Measurements from ENCODE around the gene ZNF638.

ZNF638 gene, protein sequence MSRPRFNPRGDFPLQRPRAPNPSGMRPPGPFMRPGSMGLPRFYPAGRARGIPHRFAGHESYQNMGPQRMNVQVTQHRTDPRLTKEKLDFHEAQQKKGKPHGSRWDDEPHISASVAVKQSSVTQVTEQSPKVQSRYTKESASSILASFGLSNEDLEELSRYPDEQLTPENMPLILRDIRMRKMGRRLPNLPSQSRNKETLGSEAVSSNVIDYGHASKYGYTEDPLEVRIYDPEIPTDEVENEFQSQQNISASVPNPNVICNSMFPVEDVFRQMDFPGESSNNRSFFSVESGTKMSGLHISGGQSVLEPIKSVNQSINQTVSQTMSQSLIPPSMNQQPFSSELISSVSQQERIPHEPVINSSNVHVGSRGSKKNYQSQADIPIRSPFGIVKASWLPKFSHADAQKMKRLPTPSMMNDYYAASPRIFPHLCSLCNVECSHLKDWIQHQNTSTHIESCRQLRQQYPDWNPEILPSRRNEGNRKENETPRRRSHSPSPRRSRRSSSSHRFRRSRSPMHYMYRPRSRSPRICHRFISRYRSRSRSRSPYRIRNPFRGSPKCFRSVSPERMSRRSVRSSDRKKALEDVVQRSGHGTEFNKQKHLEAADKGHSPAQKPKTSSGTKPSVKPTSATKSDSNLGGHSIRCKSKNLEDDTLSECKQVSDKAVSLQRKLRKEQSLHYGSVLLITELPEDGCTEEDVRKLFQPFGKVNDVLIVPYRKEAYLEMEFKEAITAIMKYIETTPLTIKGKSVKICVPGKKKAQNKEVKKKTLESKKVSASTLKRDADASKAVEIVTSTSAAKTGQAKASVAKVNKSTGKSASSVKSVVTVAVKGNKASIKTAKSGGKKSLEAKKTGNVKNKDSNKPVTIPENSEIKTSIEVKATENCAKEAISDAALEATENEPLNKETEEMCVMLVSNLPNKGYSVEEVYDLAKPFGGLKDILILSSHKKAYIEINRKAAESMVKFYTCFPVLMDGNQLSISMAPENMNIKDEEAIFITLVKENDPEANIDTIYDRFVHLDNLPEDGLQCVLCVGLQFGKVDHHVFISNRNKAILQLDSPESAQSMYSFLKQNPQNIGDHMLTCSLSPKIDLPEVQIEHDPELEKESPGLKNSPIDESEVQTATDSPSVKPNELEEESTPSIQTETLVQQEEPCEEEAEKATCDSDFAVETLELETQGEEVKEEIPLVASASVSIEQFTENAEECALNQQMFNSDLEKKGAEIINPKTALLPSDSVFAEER (N-terminal part only)

DNA sequence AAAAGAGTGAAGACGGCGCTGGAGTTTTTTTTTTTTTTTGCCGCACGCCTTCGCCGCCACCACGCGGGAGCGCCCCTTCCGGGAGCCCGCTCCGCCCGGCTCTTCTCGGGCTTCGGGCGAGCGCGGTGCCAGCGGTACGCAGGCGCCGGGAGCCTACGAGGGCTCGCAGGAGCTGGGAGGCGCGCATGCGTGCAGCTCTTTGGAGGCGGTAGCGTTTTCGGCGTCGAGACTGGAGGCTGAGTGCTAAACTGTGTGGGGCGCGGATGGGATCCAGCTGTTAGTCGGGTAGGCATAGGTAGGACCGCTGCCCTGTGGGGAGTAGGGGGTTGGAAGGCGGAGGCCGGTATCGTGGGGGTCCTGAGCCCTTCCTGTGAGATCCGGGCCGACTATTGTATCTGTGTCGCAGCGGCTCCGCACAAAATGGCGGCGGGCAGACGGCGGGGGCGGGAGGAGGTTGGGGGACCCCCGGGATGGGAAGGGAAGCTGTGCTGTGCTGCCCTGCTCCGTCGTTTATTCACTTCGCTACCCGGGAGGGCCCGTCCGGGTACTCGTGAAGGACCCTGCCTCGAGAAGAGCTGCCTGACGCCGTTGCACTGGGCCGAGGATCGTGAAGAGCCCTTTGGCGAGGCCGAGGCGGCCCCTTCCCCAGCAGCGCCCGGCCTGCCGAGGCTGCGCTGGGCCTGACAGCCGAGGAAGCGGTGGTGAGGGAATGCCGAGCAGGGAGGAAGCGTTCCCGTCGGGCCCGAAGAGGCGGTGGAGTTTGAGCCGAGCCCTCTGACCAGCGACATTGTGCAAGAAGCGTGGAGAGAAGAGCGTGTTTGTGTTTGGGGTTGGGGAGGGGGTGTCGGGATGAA, at the start of gene ZNF638:
Gene ZNF638 (plus strand): TSS at position 202 of the 854 bp plus-strand sequence. CDS start 17,173 bp downstream, outside the sequence.
- H3K36me3 Mint-ChIP-seq (ENCODE audit: low read depth): peaks cover 44% of the 10 kb centered on the region

DNA sequence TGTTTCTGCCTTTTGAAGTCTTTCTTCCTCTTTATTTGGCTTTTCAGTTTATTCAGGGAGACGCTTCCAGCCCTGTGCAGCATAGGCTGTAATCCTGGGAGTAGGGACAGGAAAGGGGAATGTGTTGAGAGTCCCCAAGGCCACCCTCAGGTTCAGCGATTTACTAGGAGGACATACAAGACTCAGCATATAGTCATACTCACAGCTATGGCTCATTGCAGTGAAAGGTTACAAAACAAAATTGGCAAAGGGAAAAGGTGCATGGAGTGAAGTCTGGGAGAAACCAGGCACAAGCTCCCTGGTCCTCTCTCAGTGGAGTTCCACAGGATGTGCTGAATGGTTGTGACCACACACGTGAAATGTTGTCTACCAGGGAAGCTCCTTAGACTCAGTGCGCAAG, 49.6 kb upstream of the ZNF638 start:
- Mint-ChIP-seq H3K9me3 (no peaks in the 10 kb centered on the region), H3K27ac (no peak overlapping the region), H3K27me3 (peaks cover 71% of the 10 kb centered on the region), H3K4me1 (ENCODE audit: low read depth) (peaks cover 11% of the 10 kb centered on the region), H3K36me3 (ENCODE audit: low read depth) (no peaks in the 10 kb centered on the region), H3K4me3 (no peak overlapping the region)
- DNase-seq: no peak

More for the DNA sequence above, at the start of gene ZNF638:
- H3K4me3 Mint-ChIP-seq: peak within 1 kb of the TSS; percentile 98
- DNase-seq: peak; percentile 93
- H3K4me1 Mint-ChIP-seq (ENCODE audit: low read depth): peaks cover 37% of the 10 kb centered on the region
- peak within 1 kb of the TSS; percentile 99 for H3K27ac Mint-ChIP-seq
- no peaks in the 10 kb centered on the region for H3K9me3 Mint-ChIP-seq
- H3K27me3 Mint-ChIP-seq: peaks cover 8% of the 10 kb centered on the region

DNA sequence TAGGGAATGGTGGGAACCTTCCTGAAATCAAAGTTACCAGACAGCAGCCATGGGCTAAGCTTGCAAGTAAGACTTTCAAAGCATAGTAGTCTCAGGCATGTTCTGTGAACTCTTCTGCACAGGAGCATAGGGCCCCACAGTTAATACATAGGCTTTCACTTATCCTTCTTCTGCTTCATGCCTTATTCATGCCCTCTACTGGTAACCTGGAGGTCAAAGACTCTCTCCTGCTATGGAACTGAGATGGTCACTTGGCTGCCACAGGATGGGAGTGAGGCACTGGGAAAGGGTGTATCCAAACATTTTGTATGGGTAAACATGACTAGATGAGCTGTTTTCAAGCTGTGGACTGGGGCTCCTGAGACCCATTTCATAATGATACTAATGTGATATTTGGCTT, 49.1 kb upstream of the ZNF638 start:
- Mint-ChIP-seq H3K27me3 (peaks cover 68% of the 10 kb centered on the region), H3K9me3 (no peaks in the 10 kb centered on the region), H3K36me3 (ENCODE audit: low read depth) (no peaks in the 10 kb centered on the region), H3K4me3 (no peak overlapping the region), H3K4me1 (ENCODE audit: low read depth) (peaks cover 5% of the 10 kb centered on the region), H3K27ac (no peak overlapping the region)
- DNase-seq: no peak

DNA sequence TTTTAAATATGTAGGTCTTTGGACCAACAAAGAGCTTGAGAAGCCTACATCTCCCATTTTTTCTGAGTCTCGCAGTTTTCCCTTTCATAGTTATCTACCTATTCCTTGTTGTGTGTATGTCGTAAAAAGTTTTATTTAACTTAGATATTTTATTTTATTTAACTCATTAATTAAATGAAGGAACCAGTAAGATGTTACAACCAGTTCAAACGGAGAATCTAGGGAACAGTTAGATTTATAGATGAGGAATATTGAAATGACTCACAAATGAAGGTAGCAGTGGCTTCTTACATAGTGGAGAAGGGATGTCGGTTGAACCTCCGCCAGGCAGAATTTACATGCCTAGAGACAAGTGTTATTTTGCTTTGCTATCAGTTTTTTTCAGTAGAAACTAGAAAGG, 48.5 kb upstream of the ZNF638 start:
- no peak overlapping the region for H3K4me3 Mint-ChIP-seq
- no peaks in the 10 kb centered on the region for H3K9me3 Mint-ChIP-seq
- H3K4me1 Mint-ChIP-seq (ENCODE audit: low read depth): no peaks in the 10 kb centered on the region
- peaks cover 66% of the 10 kb centered on the region for H3K27me3 Mint-ChIP-seq
- no peak overlapping the region for H3K27ac Mint-ChIP-seq
- no peaks in the 10 kb centered on the region for H3K36me3 Mint-ChIP-seq (ENCODE audit: low read depth)
- DNase-seq: no peak

DNA sequence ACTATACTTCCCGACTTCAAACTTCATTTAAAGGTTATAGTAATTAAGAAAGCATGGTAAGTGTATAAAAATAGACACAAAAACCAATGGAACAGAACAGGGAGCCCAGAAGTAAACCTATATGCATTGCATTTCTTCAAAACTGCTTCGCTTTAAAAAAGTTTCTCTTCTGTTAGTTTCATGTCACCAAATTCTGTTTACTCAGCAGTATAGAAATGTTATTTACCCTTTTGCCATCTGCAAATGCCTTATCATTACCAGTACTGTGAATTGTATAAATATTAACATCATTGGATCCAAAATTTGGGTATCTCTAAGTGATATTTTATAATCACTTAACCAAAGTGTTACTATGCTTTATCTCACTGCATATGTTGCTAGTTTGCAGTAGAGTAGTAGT, 45.9 kb upstream of the ZNF638 start:
- Mint-ChIP-seq H3K36me3 (ENCODE audit: low read depth) (no peaks in the 10 kb centered on the region), H3K9me3 (no peaks in the 10 kb centered on the region), H3K27me3 (peaks cover 47% of the 10 kb centered on the region), H3K4me3 (no peak overlapping the region), H3K27ac (no peak overlapping the region), H3K4me1 (ENCODE audit: low read depth) (no peaks in the 10 kb centered on the region)
- no peak for DNase-seq

DNA sequence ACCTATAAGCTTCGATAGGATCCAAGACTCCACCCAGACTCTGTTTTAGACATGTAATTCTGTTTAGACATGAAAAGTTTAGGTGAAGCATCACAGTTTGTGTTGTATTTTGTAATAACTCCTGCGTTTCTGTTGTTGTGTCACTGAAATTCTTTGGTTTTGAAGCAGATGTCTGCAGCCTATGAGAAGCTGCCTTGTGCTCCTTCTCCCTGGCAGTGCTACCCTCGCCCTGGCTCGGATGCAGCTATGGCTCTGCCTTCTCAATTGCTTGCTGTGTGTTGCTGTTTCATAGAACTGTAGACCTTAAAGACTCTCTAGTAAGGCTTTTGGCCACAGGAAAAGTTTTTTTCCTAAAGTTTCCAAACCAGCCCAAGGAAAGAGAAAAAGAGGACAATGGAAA, 40.2 kb upstream of the ZNF638 start:
- DNase-seq: no peak
- H3K4me3 Mint-ChIP-seq: no peak overlapping the region
- H3K9me3 Mint-ChIP-seq: no peaks in the 10 kb centered on the region
- no peaks in the 10 kb centered on the region for H3K4me1 Mint-ChIP-seq (ENCODE audit: low read depth)
- no peaks in the 10 kb centered on the region for H3K36me3 Mint-ChIP-seq (ENCODE audit: low read depth)
- no peak overlapping the region for H3K27ac Mint-ChIP-seq
- H3K27me3 Mint-ChIP-seq: peaks cover 21% of the 10 kb centered on the region

DNA sequence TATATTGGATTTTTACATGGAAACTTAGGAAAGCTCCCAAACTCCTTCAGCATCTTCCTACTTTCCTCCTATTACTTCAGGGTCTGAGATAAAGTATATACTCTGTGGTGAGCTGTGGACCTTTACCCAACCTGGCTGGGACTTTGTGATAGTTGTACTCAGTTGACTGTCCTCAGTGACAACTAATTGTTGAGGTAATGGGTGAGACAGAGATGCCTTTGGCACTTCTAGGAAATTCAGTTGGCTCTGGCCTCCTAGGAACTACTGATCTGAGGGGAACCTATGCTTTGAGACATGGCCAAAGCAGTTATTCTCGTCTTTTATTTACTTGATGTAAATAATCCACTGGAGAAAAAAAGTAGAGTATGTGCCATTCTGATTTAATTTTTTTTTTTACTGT, 39.4 kb upstream of the ZNF638 start:
- H3K27ac Mint-ChIP-seq: no peak overlapping the region
- no peak overlapping the region for H3K4me3 Mint-ChIP-seq
- no peak for DNase-seq
- peaks cover 21% of the 10 kb centered on the region for H3K27me3 Mint-ChIP-seq
- H3K9me3 Mint-ChIP-seq: no peaks in the 10 kb centered on the region
- no peaks in the 10 kb centered on the region for H3K36me3 Mint-ChIP-seq (ENCODE audit: low read depth)
- H3K4me1 Mint-ChIP-seq (ENCODE audit: low read depth): no peaks in the 10 kb centered on the region

DNA sequence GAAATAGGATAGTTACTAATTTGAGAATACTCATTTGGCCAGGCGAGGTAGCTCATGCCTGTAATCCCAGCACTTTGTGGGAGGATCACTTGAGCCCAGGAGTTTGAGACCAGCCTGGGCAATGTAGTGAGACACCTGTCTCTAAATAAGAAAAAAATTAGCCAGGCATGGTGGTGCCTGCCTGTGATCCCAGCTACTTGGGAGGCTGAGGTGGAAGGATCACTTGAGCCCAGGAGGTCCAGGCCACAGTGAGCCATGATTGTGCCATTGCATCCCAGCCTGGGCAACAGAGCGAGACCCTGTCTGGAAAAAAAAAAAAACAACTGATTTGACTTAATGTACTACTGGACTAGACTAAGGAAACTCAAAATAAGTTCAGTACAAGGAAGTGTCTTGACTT, 32.7 kb upstream of the ZNF638 start:
- peaks cover 12% of the 10 kb centered on the region for H3K27me3 Mint-ChIP-seq
- no peak overlapping the region for H3K4me3 Mint-ChIP-seq
- DNase-seq: no peak
- H3K4me1 Mint-ChIP-seq (ENCODE audit: low read depth): no peaks in the 10 kb centered on the region
- H3K9me3 Mint-ChIP-seq: no peaks in the 10 kb centered on the region
- H3K27ac Mint-ChIP-seq: no peak overlapping the region
- H3K36me3 Mint-ChIP-seq (ENCODE audit: low read depth): no peaks in the 10 kb centered on the region

DNA sequence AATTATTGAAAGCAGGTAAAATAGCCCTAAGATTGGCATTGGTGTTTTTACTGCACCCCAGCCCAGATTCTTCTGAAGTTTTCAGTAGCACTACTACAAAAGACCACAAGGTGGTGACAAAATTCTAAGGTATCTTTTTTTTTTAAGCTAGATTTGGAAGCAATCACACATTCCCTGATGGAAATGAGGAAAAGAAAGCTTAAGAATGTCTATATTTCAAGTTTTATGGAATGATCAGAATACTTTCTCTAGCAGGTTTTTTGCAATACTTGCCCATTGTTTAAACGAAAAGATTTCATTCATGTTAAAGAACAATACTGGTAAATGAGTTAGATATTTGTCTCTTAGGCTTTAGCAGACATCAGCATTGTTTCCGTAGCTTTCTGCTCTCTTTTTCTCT, 32.1 kb upstream of the ZNF638 start:
- H3K36me3 Mint-ChIP-seq (ENCODE audit: low read depth): no peaks in the 10 kb centered on the region
- DNase-seq: no peak
- no peak overlapping the region for H3K27ac Mint-ChIP-seq
- H3K27me3 Mint-ChIP-seq: peaks cover 10% of the 10 kb centered on the region
- no peaks in the 10 kb centered on the region for H3K9me3 Mint-ChIP-seq
- no peak overlapping the region for H3K4me3 Mint-ChIP-seq
- H3K4me1 Mint-ChIP-seq (ENCODE audit: low read depth): no peaks in the 10 kb centered on the region

DNA sequence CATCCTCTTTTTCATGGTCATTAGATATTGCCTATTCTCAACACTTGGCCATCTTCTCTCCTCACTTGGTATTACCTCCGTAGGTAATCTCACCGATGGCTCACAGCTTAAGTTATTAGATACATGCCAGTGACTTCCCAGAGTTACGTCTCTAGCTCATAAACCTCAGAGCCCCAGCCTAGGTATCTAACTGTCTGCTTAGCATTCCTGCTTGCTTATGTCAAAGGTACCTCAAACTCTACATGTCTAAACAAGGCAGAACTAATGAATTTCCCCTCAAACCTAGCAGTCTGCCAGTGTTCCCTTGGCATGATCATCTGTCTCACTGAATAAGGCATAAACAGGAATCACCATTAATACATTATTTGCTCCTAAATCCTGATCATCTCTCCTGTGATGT, 27.7 kb upstream of the ZNF638 start:
- H3K9me3 Mint-ChIP-seq: no peaks in the 10 kb centered on the region
- H3K36me3 Mint-ChIP-seq (ENCODE audit: low read depth): no peaks in the 10 kb centered on the region
- H3K4me1 Mint-ChIP-seq (ENCODE audit: low read depth): no peaks in the 10 kb centered on the region
- no peak overlapping the region for H3K27ac Mint-ChIP-seq
- H3K4me3 Mint-ChIP-seq: no peak overlapping the region
- no peak for DNase-seq
- no peaks in the 10 kb centered on the region for H3K27me3 Mint-ChIP-seq

DNA sequence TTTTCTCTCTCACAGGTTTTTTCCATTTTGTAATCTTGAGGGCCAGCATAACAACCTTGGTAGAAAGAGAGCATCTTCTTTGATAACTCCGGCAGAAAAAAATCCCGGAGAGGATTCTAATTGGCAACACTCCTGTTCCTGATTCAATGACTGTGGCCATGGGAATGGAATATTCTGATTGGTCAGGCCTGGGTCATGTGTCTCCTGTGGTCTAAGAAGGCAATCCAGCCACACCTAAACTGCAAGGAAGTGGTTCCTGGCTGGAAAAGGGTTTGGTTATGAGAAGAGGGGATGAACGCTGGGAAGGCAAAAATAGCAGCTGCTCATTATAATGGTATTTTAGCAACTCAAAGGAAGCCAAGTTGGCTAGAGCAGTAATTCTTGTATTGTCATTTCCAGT, 24.8 kb upstream of the ZNF638 start:
- H3K27me3 Mint-ChIP-seq: peaks cover 2% of the 10 kb centered on the region
- H3K27ac Mint-ChIP-seq: no peak overlapping the region
- H3K4me3 Mint-ChIP-seq: no peak overlapping the region
- no peaks in the 10 kb centered on the region for H3K9me3 Mint-ChIP-seq
- no peaks in the 10 kb centered on the region for H3K4me1 Mint-ChIP-seq (ENCODE audit: low read depth)
- no peak for DNase-seq
- H3K36me3 Mint-ChIP-seq (ENCODE audit: low read depth): no peaks in the 10 kb centered on the region

DNA sequence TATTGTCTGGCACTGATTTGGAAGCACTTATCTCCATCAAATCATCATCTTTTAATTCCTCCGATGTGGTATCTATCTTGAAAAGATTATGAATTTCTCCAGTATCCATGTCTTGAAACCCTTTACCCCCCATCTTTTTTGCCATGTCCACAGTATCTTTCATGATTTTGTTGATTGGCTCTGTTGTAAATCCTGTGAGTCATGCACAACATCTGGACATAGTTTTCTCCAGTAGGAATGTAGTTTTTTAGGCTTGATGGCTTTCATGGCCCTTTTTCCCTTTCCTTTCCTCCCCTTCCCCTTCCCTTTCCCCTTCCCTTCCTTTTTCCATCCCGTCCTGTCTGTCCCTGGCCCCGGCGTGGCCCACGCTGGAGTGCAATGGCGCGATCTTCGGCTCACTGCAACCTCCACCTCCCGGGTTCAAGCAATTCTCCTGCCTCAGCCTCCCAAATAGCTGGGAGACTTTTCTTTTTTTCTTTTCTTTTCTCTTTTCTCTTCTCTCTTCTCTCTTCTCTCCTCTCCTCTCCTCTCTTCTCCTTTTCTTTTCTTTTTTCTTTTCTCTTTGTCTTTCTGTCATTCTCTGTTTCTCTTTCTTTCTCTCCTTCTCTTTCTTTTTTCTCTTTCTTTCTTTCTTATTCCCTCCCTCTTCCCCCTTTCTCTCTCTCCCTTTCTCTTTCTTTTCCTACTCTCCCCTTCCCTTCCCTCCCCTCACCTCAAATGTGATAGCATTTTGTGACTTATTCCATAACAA, 18.4 kb upstream of the ZNF638 start:
- Mint-ChIP-seq H3K27me3 (peaks cover 7% of the 10 kb centered on the region), H3K36me3 (ENCODE audit: low read depth) (peaks cover 6% of the 10 kb centered on the region), H3K4me1 (ENCODE audit: low read depth) (no peaks in the 10 kb centered on the region), H3K9me3 (peaks cover 12% of the 10 kb centered on the region), H3K4me3 (no peak overlapping the region), H3K27ac (no peak overlapping the region)
- no peak for DNase-seq

DNA sequence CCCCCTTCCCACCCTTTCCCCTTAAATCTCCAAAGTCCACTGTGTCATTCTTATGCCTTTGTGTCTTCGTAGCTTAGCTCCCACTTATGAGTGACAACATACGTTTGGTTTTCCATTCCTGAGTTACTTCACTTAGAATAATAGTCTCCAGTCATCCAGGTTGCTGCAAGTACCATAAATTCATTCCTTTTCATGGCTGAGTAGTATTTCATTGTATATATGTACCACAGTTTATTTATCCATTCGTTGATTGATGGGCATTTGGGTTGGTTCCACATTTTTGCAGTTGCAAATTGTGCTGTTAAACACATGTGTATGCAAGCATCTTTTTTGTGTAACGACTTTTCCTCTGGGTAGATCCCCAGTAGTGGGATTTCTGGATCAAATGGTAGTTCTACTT, 14.5 kb upstream of the ZNF638 start:
- Mint-ChIP-seq H3K36me3 (ENCODE audit: low read depth) (peaks cover 9% of the 10 kb centered on the region), H3K27me3 (peaks cover 15% of the 10 kb centered on the region), H3K27ac (no peak overlapping the region), H3K9me3 (peaks cover 45% of the 10 kb centered on the region), H3K4me3 (no peak overlapping the region), H3K4me1 (ENCODE audit: low read depth) (no peaks in the 10 kb centered on the region)
- no peak for DNase-seq
